Stimulated activated CD8-positive, alpha-beta memory T cell treated with anti-CD3 and anti-CD28 coated beads, Interleukin-12 subunit alpha, Interleukin-12 subunit beta, amount 100 ng/mL, for 24 hours (primary cell): ENCODE data around the gene NGFR.

Experiments used
- DNase-seq: peaks from one replicate; pipeline ENCODE4 v3.0.0-alpha.2; 2020; ENCODE audit errors: extremely low read depth

NGFR gene

GRCh38 chr17:49469831-49470810, 25.0 kb upstream of the NGFR start:
- no peak for DNase-seq

- no peak for DNase-seq
Observed at GRCh38 chr17:49471089-49471683, 23.9 kb upstream of the NGFR start.

DNA sequence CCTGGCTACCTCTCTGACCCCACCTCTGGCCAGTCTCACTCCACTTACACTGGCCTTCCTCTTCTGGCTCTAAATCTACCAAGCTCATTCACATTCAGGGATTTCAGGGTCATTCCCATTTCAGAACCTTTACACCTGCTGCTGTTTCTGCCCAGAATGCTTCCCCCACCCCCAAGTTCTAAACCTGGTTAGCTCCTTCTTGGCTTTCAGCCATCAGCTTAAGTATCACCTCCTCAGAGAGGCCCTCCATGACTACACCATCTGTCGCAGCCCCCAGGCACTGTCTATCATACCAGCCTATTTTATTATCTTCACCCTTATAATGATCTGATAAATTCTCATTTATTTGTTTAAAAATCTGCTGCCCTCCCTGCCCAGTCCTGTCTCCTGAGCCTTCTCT, 23.3 kb upstream of the NGFR start:
- DNase-seq, result no peak

GRCh38 chr17:49472527-49472926, 22.6 kb upstream of the NGFR start:
- DNase-seq, result no peak

DNA sequence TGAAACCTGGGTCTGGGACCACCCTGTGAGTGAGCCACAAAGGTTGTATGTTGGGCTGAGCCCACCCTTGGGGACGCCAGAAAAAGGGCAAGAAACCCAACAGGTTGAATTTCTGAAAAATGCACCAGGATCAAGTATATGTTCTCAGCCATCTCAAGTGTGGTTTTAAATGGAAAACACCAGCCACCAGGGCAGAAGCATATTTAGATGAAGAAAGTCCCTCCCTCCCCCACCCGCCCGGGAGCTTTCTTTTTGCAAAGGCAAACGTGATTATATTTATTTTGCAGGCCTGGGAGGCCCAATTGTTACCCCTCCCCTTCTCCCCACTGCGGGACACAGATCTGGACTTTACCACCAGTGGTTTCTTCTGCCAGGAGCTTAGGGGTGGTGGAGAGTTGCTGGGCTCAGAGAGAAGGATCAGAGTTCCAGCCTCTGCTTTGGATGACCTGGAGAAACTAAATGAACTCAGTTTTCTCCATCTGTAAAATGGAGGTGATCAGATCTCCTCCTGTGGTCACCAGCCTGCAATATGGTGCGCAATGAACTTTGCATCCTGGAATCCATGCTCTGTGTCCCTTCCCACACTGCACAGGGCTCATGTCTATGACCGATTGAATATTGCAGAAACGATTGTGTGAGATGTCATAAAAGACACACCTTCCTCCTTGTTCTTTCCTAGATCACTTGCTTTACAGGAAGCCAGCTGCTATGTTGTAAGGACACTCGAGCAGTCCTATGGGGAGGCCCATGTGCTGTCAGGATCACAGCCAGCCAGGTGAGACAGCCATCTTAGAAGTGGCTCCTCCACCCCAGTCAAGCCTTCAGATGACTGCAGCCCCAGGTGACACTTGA, 21.0 kb upstream of the NGFR start:
- DNase-seq, result no peak

DNA sequence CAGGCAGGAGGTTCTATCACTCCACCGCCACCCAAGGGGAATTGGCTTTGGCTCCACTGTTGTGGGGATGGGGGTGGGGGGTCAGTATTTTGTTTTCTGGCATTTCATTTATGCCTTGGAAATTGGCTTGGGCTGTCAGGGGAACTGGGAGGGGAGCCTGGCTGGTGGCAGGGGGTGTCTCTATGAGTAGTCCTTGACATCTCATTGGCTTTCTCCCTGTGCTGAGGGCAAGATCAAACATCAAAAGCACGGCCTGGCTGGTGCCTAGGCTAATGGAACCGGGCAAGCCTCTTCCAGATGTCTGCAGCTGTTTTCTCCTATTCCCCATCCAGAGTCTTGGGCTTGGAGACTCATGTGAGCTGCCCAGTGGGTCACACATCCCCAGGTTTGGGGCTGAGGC, 17.4 kb upstream of the NGFR start:
- no peak for DNase-seq

- no peak for DNase-seq
Observed at GRCh38 chr17:49480836-49481615, 14.1 kb upstream of the NGFR start.

GRCh38 chr17:49482144-49482817, 12.8 kb upstream of the NGFR start:
- DNase-seq, result no peak

GRCh38 chr17:49483599-49484509, 11.2 kb upstream of the NGFR start:
- no peak for DNase-seq

DNA sequence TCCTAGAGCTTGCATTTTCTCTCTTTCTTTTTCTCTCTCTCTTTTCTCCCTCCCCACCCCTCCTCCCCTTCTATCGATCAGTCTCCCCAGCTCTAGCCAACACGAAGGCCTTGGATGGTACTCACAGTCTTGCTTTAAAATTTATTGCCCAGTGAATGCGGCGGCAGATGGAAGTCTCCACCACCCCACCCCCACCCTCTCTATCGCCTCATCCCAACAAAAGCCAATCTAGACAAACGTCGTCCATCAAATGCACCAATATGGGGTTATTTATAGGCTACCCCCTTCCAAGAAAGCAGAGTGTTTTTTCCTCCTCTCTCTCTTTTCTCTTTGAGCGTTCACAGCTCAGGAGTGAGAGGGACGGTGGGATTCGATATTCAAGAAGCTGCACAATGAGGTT, 10.5 kb upstream of the NGFR start:
- DNase-seq, result no peak

GRCh38 chr17:49486012-49486641, 9.0 kb upstream of the NGFR start:
- DNase-seq, result no peak

GRCh38 chr17:49487183-49487582, 7.9 kb upstream of the NGFR start:
- DNase-seq, result no peak

DNA sequence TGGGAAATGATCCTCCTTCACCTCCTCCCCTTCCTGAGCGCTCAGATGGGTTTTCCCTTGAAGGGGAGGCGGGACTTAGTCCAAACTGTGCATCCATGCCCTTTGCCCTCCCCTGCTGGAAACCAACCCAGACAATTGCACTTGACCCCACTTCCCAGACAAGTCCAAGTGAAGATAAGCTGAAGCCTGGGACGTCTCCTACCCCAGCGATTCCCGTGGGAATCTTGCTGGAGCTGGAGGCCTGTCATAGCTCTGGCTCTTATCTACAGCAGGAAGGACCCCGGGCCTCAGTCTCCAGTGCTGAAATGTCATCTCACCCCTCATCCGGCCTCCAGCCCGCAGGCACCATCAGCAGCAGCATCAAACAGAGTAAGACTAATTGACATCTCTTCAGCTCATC, 6.5 kb upstream of the NGFR start:
- DNase-seq, result no peak

DNA sequence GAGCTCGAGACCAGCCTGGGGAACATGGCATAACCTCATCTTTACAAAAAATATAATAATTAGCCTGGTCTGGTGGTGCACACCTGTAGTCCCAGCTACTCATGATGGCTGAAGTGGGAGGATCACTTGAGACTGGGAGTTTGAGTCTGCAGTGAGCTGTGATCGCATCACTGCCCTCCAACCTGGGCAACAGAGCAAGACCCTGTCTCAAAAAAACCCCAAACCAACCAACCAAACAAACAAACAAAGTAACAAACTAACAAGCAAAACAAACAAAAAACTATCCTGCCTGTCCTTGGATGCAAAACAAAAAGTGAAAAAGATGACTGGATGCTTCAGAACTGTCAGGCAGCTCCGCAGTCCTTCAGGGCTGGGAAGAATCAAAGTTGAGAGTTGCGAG, 5.7 kb upstream of the NGFR start:
- no peak for DNase-seq

DNA sequence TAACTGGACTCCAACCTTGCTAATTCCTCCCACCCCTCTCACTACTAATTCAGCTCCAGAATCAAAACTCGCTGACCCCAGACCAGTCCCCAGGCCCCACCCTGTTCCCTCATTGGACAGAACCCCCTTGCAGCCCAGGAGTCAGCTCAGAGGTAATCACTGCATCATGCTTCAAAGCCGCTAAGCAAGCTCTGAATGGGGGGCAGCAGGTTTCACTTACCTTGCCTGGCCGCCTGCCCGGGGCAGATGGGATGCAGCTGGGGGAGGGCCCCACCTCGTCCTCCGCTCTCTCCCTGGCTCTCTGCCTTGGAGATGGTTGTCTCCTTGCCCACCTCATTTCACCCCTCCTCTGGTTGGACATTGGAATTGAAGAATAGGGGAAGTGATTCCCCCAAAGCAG, 4.8 kb upstream of the NGFR start:
- no peak for DNase-seq

- no peak for DNase-seq
Observed at GRCh38 chr17:49491192-49491769, 3.8 kb upstream of the NGFR start.

DNA sequence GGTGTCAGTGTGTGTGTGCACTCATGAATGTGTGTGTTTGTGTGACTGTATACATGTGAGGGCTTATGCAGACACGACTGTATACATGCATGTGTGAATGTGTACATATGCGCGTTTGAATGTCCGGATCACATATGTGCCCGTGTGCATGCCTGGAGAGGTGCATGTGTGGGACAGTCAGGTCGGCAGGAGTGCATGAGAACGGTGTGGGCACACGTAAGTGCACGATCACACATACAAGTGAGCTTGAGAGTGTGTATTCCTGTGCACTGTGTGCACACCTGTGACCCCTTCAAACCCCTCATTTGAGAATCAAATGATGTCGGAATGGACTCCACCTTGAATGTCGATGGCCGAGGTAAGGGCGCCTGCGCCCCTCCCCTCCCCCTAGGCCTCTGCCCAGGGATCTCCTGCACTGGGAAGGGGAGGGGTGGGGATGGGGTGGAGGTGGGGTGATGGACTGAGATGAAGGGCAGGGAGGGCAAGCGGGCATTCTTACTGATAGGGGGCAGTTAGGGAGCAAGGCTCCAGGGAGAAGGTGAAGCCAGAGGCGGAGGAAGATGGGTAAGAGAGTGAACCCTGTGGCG, 601 bp upstream of the NGFR start:
- DNase-seq, result no peak

GRCh38 chr17:49495842-49496182, 719 bp downstream of the NGFR start:
- no peak for DNase-seq
